Measurements from ENCODE around the gene LRCH2.
"Not testable (repeated sequence)": the region's sequence is repeated elsewhere in the genome, so short reads cannot be mapped to it uniquely, and the experiment has no call there.

Gene LRCH2

GRCh38 chrX:115214151-115214550, 19.7 kb downstream of the LRCH2 start:
- H3K27ac ChIP-seq = no peak overlapping the region
- no peak overlapping the region for H3K4me3 ChIP-seq (ENCODE audit: low read depth, low read length)
- no peaks in the 10 kb centered on the region for H3K27me3 ChIP-seq (ENCODE audit: control insufficient read depth, insufficient read depth, low read length)
- no peak for TF ChIP-seq CTCF (IDR thresholded peaks at IDR 0.05)
- H2AFZ ChIP-seq = no peak overlapping the region
- H3K4me1 ChIP-seq = no peaks in the 10 kb centered on the region
- H3K9ac ChIP-seq = no peak overlapping the region
- no peaks in the 10 kb centered on the region for H3K79me2 ChIP-seq
- H3K9me3 ChIP-seq (ENCODE audit: control insufficient read depth, low read length) = no peaks in the 10 kb centered on the region
- no peak overlapping the region for H3K4me2 ChIP-seq (ENCODE audit: low read length)
- no peaks in the 10 kb centered on the region for H3K36me3 ChIP-seq (ENCODE audit: control insufficient read depth, insufficient read depth, low read length)

GRCh38 chrX:115209547-115209946, 24.3 kb downstream of the LRCH2 start:
- H3K4me3 ChIP-seq (ENCODE audit: low read depth, low read length); H2AFZ ChIP-seq; H3K9ac ChIP-seq; H3K27me3 ChIP-seq (ENCODE audit: control insufficient read depth, insufficient read depth, low read length); H3K9me3 ChIP-seq (ENCODE audit: control insufficient read depth, low read length); H3K27ac ChIP-seq; H3K4me1 ChIP-seq; H3K79me2 ChIP-seq; H3K4me2 ChIP-seq (ENCODE audit: low read length); H3K36me3 ChIP-seq (ENCODE audit: control insufficient read depth, insufficient read depth, low read length): not testable (repeated sequence)

- Histone ChIP-seq H2AFZ (no peak overlapping the region), H3K9me3 (ENCODE audit: control insufficient read depth, low read length) (no peaks in the 10 kb centered on the region), H3K36me3 (ENCODE audit: control insufficient read depth, insufficient read depth, low read length) (no peaks in the 10 kb centered on the region), H3K27ac (no peak overlapping the region), H3K4me2 (ENCODE audit: low read length) (no peak overlapping the region), H3K9ac (no peak overlapping the region), H3K4me1 (no peaks in the 10 kb centered on the region), H3K4me3 (ENCODE audit: low read depth, low read length) (no peak overlapping the region), H3K27me3 (ENCODE audit: control insufficient read depth, insufficient read depth, low read length) (no peaks in the 10 kb centered on the region), H3K79me2 (no peaks in the 10 kb centered on the region)
- no peak for TF ChIP-seq CTCF (IDR thresholded peaks at IDR 0.05)
Measured at GRCh38 chrX:115204040-115204439, 29.9 kb downstream of the LRCH2 start.

- Histone ChIP-seq H3K9ac (no peak overlapping the region), H3K4me2 (ENCODE audit: low read length) (no peak overlapping the region), H3K9me3 (ENCODE audit: control insufficient read depth, low read length) (no peaks in the 10 kb centered on the region), H3K36me3 (ENCODE audit: control insufficient read depth, insufficient read depth, low read length) (no peaks in the 10 kb centered on the region), H3K27ac (no peak overlapping the region), H3K27me3 (ENCODE audit: control insufficient read depth, insufficient read depth, low read length) (no peaks in the 10 kb centered on the region), H2AFZ (no peak overlapping the region), H3K4me1 (no peaks in the 10 kb centered on the region), H3K79me2 (no peaks in the 10 kb centered on the region), H3K4me3 (ENCODE audit: low read depth, low read length) (no peak overlapping the region)
- no peak for TF ChIP-seq CTCF (IDR thresholded peaks at IDR 0.05)
Measured at GRCh38 chrX:115192244-115192700, 41.6 kb downstream of the LRCH2 start.

- Histone ChIP-seq H3K9ac (no peak overlapping the region), H3K4me1 (no peaks in the 10 kb centered on the region), H3K36me3 (ENCODE audit: control insufficient read depth, insufficient read depth, low read length) (no peaks in the 10 kb centered on the region), H3K27ac (no peak overlapping the region), H3K4me3 (ENCODE audit: low read depth, low read length) (no peak overlapping the region), H3K4me2 (ENCODE audit: low read length) (no peak overlapping the region), H3K27me3 (ENCODE audit: control insufficient read depth, insufficient read depth, low read length) (no peaks in the 10 kb centered on the region), H3K9me3 (ENCODE audit: control insufficient read depth, low read length) (no peaks in the 10 kb centered on the region), H3K79me2 (no peaks in the 10 kb centered on the region), H2AFZ (no peak overlapping the region)
- no peak for TF ChIP-seq CTCF (IDR thresholded peaks at IDR 0.05)
Measured at GRCh38 chrX:115191490-115192243, 42.2 kb downstream of the LRCH2 start.
